Fibroblast of the aortic adventitia (primary cell): ENCODE measurements around the gene KLHL35. TPM values are rescaled to one million over a fixed set of nuclear protein-coding genes. Genes with fewer than 3 reads are reported as not detected.
A peak's percentile ranks its signal among the peaks of the same experiment; 100 is the strongest.
"Not testable (repeated sequence)": the region's sequence is repeated elsewhere in the genome, so short reads cannot be mapped to it uniquely, and the experiment has no call there.

Source experiments
- DNase-seq: peaks from one replicate; pipeline ENCODE4 v3.0.0-alpha.2; 2010; ENCODE audit warnings: low read depth
- H3K4me3 ChIP-seq: 2 replicates; pipeline ENCODE4 v1.5.1; 2011; ENCODE audit warnings: low read depth, mild to moderate bottlenecking, control low read depth, low read length, moderate library complexity
- CTCF ChIP-seq: IDR thresholded peaks from 2 replicates; pipeline ENCODE4 v1.5.1; 2011; ENCODE audit warnings: mild to moderate bottlenecking, low read length, control low read depth, inconsistent platforms; ENCODE audit not compliant: insufficient read depth
- total RNA-seq: library from RNA; depleted of rRNA; stranded (reverse); fragments of >200 nt; gene quantifications from 2 replicates; pipeline ENCODE4 v1.2.3, GENCODE V29; 2012; ENCODE audit warnings: low replicate concordance

Gene KLHL35
- total RNA-seq, 1 donor = 3.0 TPM

GRCh38 chr11:75387736-75388294 is 45.2 kb downstream of the KLHL35 start:
- no peak for TF ChIP-seq CTCF

GRCh38 chr11:75386942-75387630 is 45.9 kb downstream of the KLHL35 start:
- H3K4me3 ChIP-seq = no peak overlapping the region
- no peak for DNase-seq
- no peak for TF ChIP-seq CTCF

More at GRCh38 chr11:75387736-75388294, 45.2 kb downstream of the KLHL35 start:
- H3K4me3 ChIP-seq = no peak overlapping the region
- no peak for DNase-seq

- DNase-seq = peak; percentile 70
- no peak overlapping the region for H3K4me3 ChIP-seq
- TF ChIP-seq CTCF = peak; percentile 95
Observed at GRCh38 chr11:75384438-75385080, 48.4 kb downstream of the KLHL35 start.

GRCh38 chr11:75383246-75383645 is 49.8 kb downstream of the KLHL35 start:
- no peak overlapping the region for H3K4me3 ChIP-seq
- DNase-seq = no peak
- no peak for TF ChIP-seq CTCF

GRCh38 chr11:75380716-75381420 is 52.1 kb downstream of the KLHL35 start:
- no peak for DNase-seq
- no peak overlapping the region for H3K4me3 ChIP-seq
- TF ChIP-seq CTCF = no peak

- no peak for TF ChIP-seq CTCF
- no peak overlapping the region for H3K4me3 ChIP-seq
- DNase-seq = no peak
Observed at GRCh38 chr11:75380245-75380644, 52.8 kb downstream of the KLHL35 start.

- H3K4me3 ChIP-seq, DNase-seq: not testable (repeated sequence)
Observed at GRCh38 chr11:75378776-75379175, 54.2 kb downstream of the KLHL35 start.
